OCI-LY7 (cell line): ENCODE data around the gene HIVEP3. TPM values are rescaled to one million over a fixed set of nuclear protein-coding genes. Genes with fewer than 3 reads are reported as not detected.
A peak's percentile ranks its signal among the peaks of the same experiment; 100 is the strongest.

Experiments used
- BruUV-seq: library from RNA; stranded (reverse); fragments of 400-500 nt; replicated peaks from 2 replicates; lab custom pipeline; 2021; lab: Mats Ljungman, UMichigan
- CTCF ChIA-PET: fragments of 300-600 bp; sonication (Branson Sonifier 250); formaldehyde crosslinking; loops from one replicate; lab custom pipeline; 2022; ENCODE audit warnings: antibody characterized with exemption; ENCODE audit not compliant: unreplicated experiment; lab: Charles Lee
- POLR2A ChIA-PET: fragments of 300-600 bp; sonication (Branson Sonifier 250); formaldehyde crosslinking; loops from one replicate; lab custom pipeline; 2022; ENCODE audit warnings: antibody characterized with exemption; lab: Charles Lee
- DNase-seq: peaks from one replicate; pipeline ENCODE4 v3.0.0-alpha.2; 2015; ENCODE audit warnings: low spot score
- H2AFZ ChIP-seq: fragments of 200-600 bp; sonication (generic), shearing (Covaris generic); 2 replicates; pipeline ENCODE4 v1.6.1; 2014; ENCODE audit warnings: mild to moderate bottlenecking, antibody characterized with exemption, low read length, moderate library complexity
- H3K27ac ChIP-seq: fragments of 200-600 bp; sonication (generic); 2 replicates; pipeline ENCODE4 v1.5.1; 2014; ENCODE audit warnings: mixed run types, low read depth, mild to moderate bottlenecking, moderate library complexity, low read length, inconsistent platforms; ENCODE audit not compliant: poor library complexity, severe bottlenecking
- H3K36me3 ChIP-seq: fragments of 200-600 bp; sonication (generic); 2 replicates; pipeline ENCODE4 v1.6.1; 2014; ENCODE audit warnings: mild to moderate bottlenecking, antibody characterized with exemption, low read length, moderate library complexity, mixed read lengths; ENCODE audit not compliant: insufficient read depth
- H3K4me1 ChIP-seq: fragments of 200-600 bp; sonication (generic); 2 replicates; pipeline ENCODE4 v1.5.1; 2014; ENCODE audit warnings: mild to moderate bottlenecking, low read length; ENCODE audit not compliant: insufficient read depth, poor library complexity, severe bottlenecking
- H3K4me2 ChIP-seq: fragments of 200-600 bp; sonication (generic); 2 replicates; pipeline ENCODE4 v1.6.1; 2014; ENCODE audit warnings: mild to moderate bottlenecking, low read length
- H3K4me3 ChIP-seq: fragments of 200-600 bp; sonication (generic); 2 replicates; pipeline ENCODE4 v1.5.1; 2014; ENCODE audit warnings: mild to moderate bottlenecking, low read depth, low read length; ENCODE audit not compliant: poor library complexity, severe bottlenecking
- H3K79me2 ChIP-seq: fragments of 200-600 bp; sonication (generic); 2 replicates; pipeline ENCODE4 v1.6.1; 2016; ENCODE audit warnings: low read depth, mild to moderate bottlenecking, low read length, moderate library complexity, mixed read lengths; ENCODE audit not compliant: insufficient read depth
- H3K9me2 ChIP-seq: fragments of 200-600 bp; sonication (generic); 2 replicates; pipeline ENCODE4 v1.6.1; 2016; ENCODE audit warnings: mild to moderate bottlenecking, low read length, mixed read lengths; ENCODE audit not compliant: insufficient read depth
- H3K9me3 ChIP-seq: fragments of 200-600 bp; sonication (generic); 2 replicates; pipeline ENCODE4 v1.6.1; 2014; ENCODE audit warnings: mild to moderate bottlenecking, mixed run types, low read length, mixed read lengths
- H4K20me1 ChIP-seq: fragments of 200-600 bp; sonication (generic); 2 replicates; pipeline ENCODE4 v1.6.1; 2014; ENCODE audit warnings: mild to moderate bottlenecking, antibody characterized with exemption, low read length, moderate library complexity, mixed read lengths; ENCODE audit not compliant: insufficient read depth
- CTCF ChIP-seq: fragments of 200-600 bp; sonication (generic); conservative IDR thresholded peaks from 2 replicates; pipeline ENCODE4 v1.5.1; 2014; ENCODE audit warnings: mild to moderate bottlenecking, antibody characterized with exemption, low read length, moderate library complexity, mixed read lengths
- EZH2phosphoT487 ChIP-seq: fragments of 200-600 bp; sonication (generic); IDR thresholded peaks from 2 replicates; pipeline ENCODE4 v1.6.1; 2018; ENCODE audit warnings: low read depth, borderline replicate concordance, mild to moderate bottlenecking, mixed run types, antibody characterized with exemption, low read length, moderate library complexity, mixed read lengths
- intact Hi-C: fragments of 100-400 bp; cut with micrococcal nuclease; formaldehyde crosslinking; loops from one replicate; pipeline ENCODE4 v1.10.0; 2022; ENCODE audit not compliant: unreplicated experiment
- total RNA-seq, 2 experiments: library from RNA; depleted of rRNA in 1 of 2; stranded (reverse); fragments of >200 nt in 1 of 2; shearing (Covaris generic) in 1 of 2; gene quantifications; 2 replicates each; pipeline ENCODE4 v1.2.3, GENCODE V29; 2014 to 2022

HIVEP3 gene
- total RNA-seq, 2 experiments from 2014 or later, result 0.53 to 0.60 TPM

GRCh38 chr1:41730806-41731205 lies 187.9 kb downstream of the HIVEP3 start:
- H3K27ac ChIP-seq, result no peak overlapping the region
- H4K20me1 ChIP-seq, result no peaks in the 10 kb centered on the region
- H3K9me3 ChIP-seq, result no peaks in the 10 kb centered on the region
- DNase-seq, result no peak
- no peaks in the 10 kb centered on the region for H3K79me2 ChIP-seq
- peaks cover 32% of the 10 kb centered on the region for H3K4me1 ChIP-seq
- intact Hi-C loops, result no loop called here
- H3K36me3 ChIP-seq, result no peaks in the 10 kb centered on the region
- no peak overlapping the region for H2AFZ ChIP-seq
- no peak for TF ChIP-seq EZH2phosphoT487
- TF ChIP-seq CTCF, result no peak
- H3K4me3 ChIP-seq, result no peak overlapping the region
- CTCF ChIA-PET, result no interaction called here
- POLR2A ChIA-PET, result no interaction called here
- no peaks in the 10 kb centered on the region for H3K9me2 ChIP-seq
- H3K4me2 ChIP-seq, result no peak overlapping the region
- no TSS peak for BruUV-seq

- H3K4me3 ChIP-seq, result no peak overlapping the region
- no peak for TF ChIP-seq CTCF
- no peak for TF ChIP-seq EZH2phosphoT487
- intact Hi-C loops, result loop anchor here (5.0 kb wide), 1 partner anchor 74 kb away; no protein-coding TSS in a partner anchor
- no peaks in the 10 kb centered on the region for H3K79me2 ChIP-seq
- peaks cover 35% of the 10 kb centered on the region for H3K4me1 ChIP-seq
- ChIA-PET POLR2A (no interaction called here), CTCF (interaction anchor here (0.5 kb wide), 1 partner anchor 58 kb away, joined by 3 read pairs; no protein-coding TSS in a partner anchor)
- no peaks in the 10 kb centered on the region for H3K36me3 ChIP-seq
- no peaks in the 10 kb centered on the region for H3K9me3 ChIP-seq
- no TSS peak for BruUV-seq
- DNase-seq, result peak; percentile 33
- no peak overlapping the region for H2AFZ ChIP-seq
- no peaks in the 10 kb centered on the region for H4K20me1 ChIP-seq
- no peak overlapping the region for H3K27ac ChIP-seq
- H3K9me2 ChIP-seq, result no peaks in the 10 kb centered on the region
- peak overlapping the region; percentile 76 for H3K4me2 ChIP-seq
These were observed 190.1 kb downstream of the HIVEP3 start for GRCh38 chr1:41728403-41729202.

- DNase-seq, result no peak
- intact Hi-C loops, result loop anchor here (2.0 to 5.0 kb wide), 2 partner anchors 75 to 153 kb away; no protein-coding TSS in a partner anchor
- no peaks in the 10 kb centered on the region for H3K36me3 ChIP-seq
- TF ChIP-seq CTCF (no peak), EZH2phosphoT487 (no peak)
- no peaks in the 10 kb centered on the region for H3K79me2 ChIP-seq
- no peaks in the 10 kb centered on the region for H3K9me3 ChIP-seq
- 0 out of 2 replicates have a peak overlapping the region, but pooled peaks have one; percentile 32 for H2AFZ ChIP-seq
- BruUV-seq, result no TSS peak
- H3K4me1 ChIP-seq, result peaks cover 35% of the 10 kb centered on the region
- ChIA-PET CTCF (no interaction called here), POLR2A (no interaction called here)
- peak overlapping the region; percentile 39 for H3K4me3 ChIP-seq
- no peaks in the 10 kb centered on the region for H4K20me1 ChIP-seq
- peak overlapping the region; percentile 61 for H3K27ac ChIP-seq
- H3K9me2 ChIP-seq, result no peaks in the 10 kb centered on the region
- H3K4me2 ChIP-seq, result peak overlapping the region; percentile 76
These were observed 191.0 kb downstream of the HIVEP3 start for GRCh38 chr1:41727749-41728115.
